ENCODE measurements around the gene TPH1. TPM values are rescaled to one million over a fixed set of nuclear protein-coding genes. Genes with fewer than 3 reads are reported as not detected.

Gene TPH1
- total and polyA plus RNA-seq, 2 of the 8 experiments (the other 6 are each of a cell fraction or from before 2014, with no cell fraction given), result 0.09 to 0.22 TPM

GRCh38 chr11:18022419-18022818, 23.6 kb downstream of the TPH1 start:
- ChIA-PET POLR2A (ENCODE audit: partially characterized antibody) (no interaction called here), CTCF (ENCODE audit: partially characterized antibody) (interaction anchor here (0.6 to 0.9 kb wide), 2 partner anchors 10 to 93 kb away, joined by 3 read pairs; no protein-coding TSS in a partner anchor)
- Histone ChIP-seq H3K9ac (replicated peaks in 1 of 4; ENCODE audit: extremely low read depth in 1 of 4, low read depth in 3 of 4, low read length in 3 of 4) (no peak overlapping the region), H3K23ac (ENCODE audit: insufficient read length) (no peak overlapping the region), H3K18ac (ENCODE audit: extremely low read depth, low read length) (no peak overlapping the region), H4K91ac (replicated peaks; ENCODE audit: insufficient read length, low read length) (no peak overlapping the region), H3K4ac (replicated peaks; ENCODE audit: insufficient read length, low read depth, low read length) (no peak overlapping the region), H3K14ac (ENCODE audit: insufficient read length) (no peak overlapping the region), H3K27ac (ENCODE audit: low read depth, low read length) (no peak overlapping the region), H2BK5ac (ENCODE audit: low read depth, low read length) (no peak overlapping the region), H2BK120ac (replicated peaks; ENCODE audit: low read depth, low read length) (no peak overlapping the region), H2BK15ac (ENCODE audit: low read length) (no peak overlapping the region), H4K5ac (ENCODE audit: insufficient read length, low read depth, low read length) (no peak overlapping the region), H2AK5ac (ENCODE audit: low read depth, low read length) (no peak overlapping the region), H3K4me1 (replicated peaks in 1 of 4; ENCODE audit: control insufficient read depth in 3 of 4, insufficient read depth in 4 of 4, low read length in 3 of 4) (no peaks in the 10 kb centered on the region), H2AFZ (ENCODE audit: low read length) (no peak overlapping the region), H4K8ac (ENCODE audit: extremely low read depth, insufficient read depth, low read length) (no peak overlapping the region), H3K79me1 (ENCODE audit: low read depth, low read length) (no peaks in the 10 kb centered on the region), H3K36me3 (ENCODE audit: control insufficient read depth in 2 of 4, insufficient read depth in 4 of 4, low read length in 3 of 4) (no peaks in the 10 kb centered on the region), H3K9me3 (ENCODE audit: insufficient read depth in 2 of 2, low read depth in 1 of 2, low read length in 1 of 2) (no peaks in the 10 kb centered on the region), H3K23me2 (ENCODE audit: low read depth, low read length) (no peaks in the 10 kb centered on the region; the same call in 1 of the 2 replicates), H2BK20ac (ENCODE audit: low read length) (no peak overlapping the region), H3K79me2 (ENCODE audit: control insufficient read depth in 1 of 2, insufficient read depth in 2 of 2, low read length in 2 of 2) (no peaks in the 10 kb centered on the region), H2BK12ac (ENCODE audit: low read depth, low read length) (no peak overlapping the region), H3K4me3 (ENCODE audit: extremely low read depth in 1 of 4, insufficient read depth in 2 of 4, low read depth in 3 of 4, low read length in 4 of 4) (no peak overlapping the region), H3K56ac (replicated peaks; ENCODE audit: insufficient read length, low read depth, low read length) (no peak overlapping the region), H3K27me3 (replicated peaks in 1 of 4; ENCODE audit: control insufficient read depth in 3 of 4, extremely low read depth in 1 of 4, insufficient read depth in 3 of 4, low read length in 3 of 4) (no peaks in the 10 kb centered on the region), H4K20me1 (replicated peaks in 1 of 2; ENCODE audit: control insufficient read depth in 1 of 2, insufficient read depth in 2 of 2, low read length in 2 of 2) (no peaks in the 10 kb centered on the region), H3K4me2 (ENCODE audit: insufficient read depth in 1 of 2, low read depth in 2 of 2, low read length in 2 of 2) (no peak overlapping the region)
- FAIRE-seq, result no peak
- TF ChIP-seq YY1 (IDR thresholded peaks at IDR 0.05; ENCODE audit: low read depth, low read length) (no peak), TCF12 (IDR thresholded peaks at IDR 0.05; ENCODE audit: low read depth, low read length) (no peak)
- WGBS, 2 experiments (ENCODE audit: extremely low coverage in 1 of 2, insufficient coverage in 1 of 2, insufficient read length in 1 of 2, insufficient replicate concordance in 2 of 2, low coverage in 1 of 2, low lambda C conversion rate in 2 of 2, missing lambda C conversion rate in 1 of 2), result 81% methylated on average over 1 of the region's 1 CpG; no CpG with 5 or more reads in 1 of the 2 experiments
- no peak for DNase-seq (ENCODE audit: low read depth in 1 of 2, low spot score in 2 of 2)
